ENCODE results near the gene TP73. TPM values are rescaled to one million over a fixed set of nuclear protein-coding genes. Genes with fewer than 3 reads are reported as not detected.

Gene TP73
- total RNA-seq, 1 donor, result not detected

DNA sequence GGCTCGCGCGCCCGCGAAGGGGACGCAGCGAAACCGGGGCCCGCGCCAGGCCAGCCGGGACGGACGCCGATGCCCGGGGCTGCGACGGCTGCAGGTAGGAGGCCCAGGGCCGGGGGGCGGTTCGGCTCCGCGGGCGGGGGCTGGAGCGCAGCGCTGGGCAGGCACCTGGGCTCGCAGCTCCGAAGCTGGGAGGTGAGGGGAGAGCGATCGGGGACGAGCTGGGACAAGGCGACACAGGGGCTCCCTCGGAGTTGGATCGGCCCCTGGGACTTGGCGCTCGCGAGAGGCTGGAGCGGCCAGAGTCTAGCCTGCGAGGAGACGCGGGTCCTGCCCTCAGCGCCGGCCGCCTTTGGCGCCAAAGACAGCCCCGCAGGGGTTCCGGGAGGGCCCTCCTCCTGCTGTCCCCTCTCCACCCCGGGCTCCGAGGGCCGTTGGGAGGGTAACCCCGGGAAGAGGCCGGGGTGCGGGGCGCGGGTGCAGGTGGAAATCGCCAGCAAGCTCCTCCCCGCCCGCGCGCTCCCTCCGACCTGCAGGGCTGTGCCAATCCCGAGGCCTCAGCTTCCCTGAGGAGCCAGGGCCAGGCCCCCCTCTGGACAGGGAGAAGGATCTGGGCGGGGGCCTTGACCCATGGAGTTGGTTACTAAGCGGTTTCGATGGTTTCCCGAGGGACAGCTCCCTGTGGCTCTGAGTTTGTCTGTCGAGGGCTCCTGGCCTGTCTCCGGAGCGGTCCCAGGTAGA lies 401 bp downstream of the TP73 start:
- Histone ChIP-seq H3K27me3 (ENCODE audit: insufficient read depth, low read length) (peaks cover 57% of the 10 kb centered on the region), H3K4me3 (ENCODE audit: low read length) (no peak overlapping the region), H3K4me1 (ENCODE audit: insufficient read depth, low read length) (peaks cover 39% of the 10 kb centered on the region), H3K9me3 (ENCODE audit: low read depth, low read length) (no peaks in the 10 kb centered on the region)

DNA sequence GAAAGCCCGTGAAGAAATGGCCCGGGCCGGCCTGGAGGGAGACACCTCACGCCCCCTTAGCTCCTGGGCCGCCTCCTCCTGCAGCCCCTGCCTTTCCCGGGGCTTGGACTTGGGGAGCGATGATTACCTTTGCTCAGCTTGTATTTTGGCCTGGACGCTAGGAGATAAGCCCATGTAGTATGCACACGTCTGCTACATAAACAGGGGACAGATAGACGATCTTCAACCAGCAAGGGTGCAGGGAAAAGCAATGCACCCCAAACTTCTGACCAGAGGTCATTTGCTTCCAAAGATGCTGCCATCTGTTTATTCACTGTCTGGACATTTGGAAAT lies 936 bp downstream of the TP73 start:
- Histone ChIP-seq H3K4me3 (ENCODE audit: low read length) (no peak overlapping the region), H3K9me3 (ENCODE audit: low read depth, low read length) (no peaks in the 10 kb centered on the region), H3K27me3 (ENCODE audit: insufficient read depth, low read length) (peaks cover 57% of the 10 kb centered on the region), H3K4me1 (ENCODE audit: insufficient read depth, low read length) (peaks cover 39% of the 10 kb centered on the region)

DNA sequence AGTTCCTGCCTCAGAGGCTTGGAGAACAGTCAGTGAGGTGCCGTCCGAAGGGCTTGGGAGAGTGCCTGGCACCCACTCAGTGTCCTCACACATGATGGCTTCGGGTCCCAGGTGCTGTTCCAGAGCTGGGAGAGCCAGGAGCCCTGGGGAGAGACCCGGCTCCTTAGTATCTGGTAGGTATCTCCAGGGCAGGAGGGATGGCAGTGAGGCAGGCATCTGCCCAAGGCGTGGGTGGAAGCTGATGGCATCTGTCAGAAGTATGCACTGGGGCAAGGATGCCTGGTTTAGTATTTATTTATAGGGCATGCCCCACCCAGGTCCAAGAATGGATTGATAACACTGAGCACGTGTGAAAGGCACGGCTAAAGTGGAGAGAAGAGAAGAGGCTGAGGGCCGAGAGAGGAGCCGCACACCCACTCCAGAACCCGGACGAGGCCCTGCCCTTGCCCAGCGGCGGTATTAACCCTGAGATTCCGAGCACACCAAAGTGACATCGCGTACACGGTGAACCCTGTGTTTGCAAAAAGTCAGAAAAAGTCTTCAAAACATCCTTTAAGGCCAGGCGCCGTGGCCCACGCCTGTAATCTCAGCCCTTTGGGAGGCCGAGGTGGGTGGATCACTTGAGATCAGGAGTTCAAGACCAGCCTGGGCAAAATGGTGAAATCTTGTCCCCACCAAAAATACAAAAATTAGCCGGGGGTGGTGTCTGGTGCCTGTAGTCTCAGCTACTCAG lies 2.4 kb downstream of the TP73 start:
- peaks cover 57% of the 10 kb centered on the region for H3K27me3 ChIP-seq (ENCODE audit: insufficient read depth, low read length)
- no peaks in the 10 kb centered on the region for H3K9me3 ChIP-seq (ENCODE audit: low read depth, low read length)
- H3K4me1 ChIP-seq (ENCODE audit: insufficient read depth, low read length), result peaks cover 29% of the 10 kb centered on the region
- H3K4me3 ChIP-seq (ENCODE audit: low read length), result no peak overlapping the region

DNA sequence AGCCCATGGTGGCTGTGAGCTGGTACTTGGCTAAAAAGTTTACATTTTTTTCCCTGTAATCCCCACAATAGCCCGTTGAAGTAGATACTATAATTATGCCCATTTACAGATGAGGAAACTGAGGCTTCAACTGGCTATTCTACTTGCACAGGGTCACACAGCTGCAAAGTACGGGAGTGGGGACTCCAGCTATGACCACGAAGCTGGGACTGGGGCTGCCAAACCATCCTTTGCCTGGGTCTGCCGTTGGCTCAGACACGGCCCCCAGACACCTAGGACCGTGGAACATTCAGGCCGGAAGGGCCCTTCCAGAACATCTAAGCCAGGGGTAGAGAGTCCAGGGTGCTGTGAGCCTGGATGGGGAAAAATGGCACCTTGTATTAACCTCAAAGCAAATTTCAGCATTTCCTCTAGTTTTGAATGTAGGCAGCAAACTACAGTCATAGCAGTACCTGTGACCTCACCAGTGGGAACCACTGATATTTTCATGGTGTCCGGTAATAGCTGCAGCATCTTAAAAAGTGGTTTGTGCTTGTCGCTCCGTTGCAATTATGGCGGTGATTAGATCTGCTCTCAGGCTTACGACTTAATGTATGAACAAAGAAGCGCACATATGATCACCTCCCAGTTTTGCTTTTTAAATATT lies 4.3 kb downstream of the TP73 start:
- H3K27me3 ChIP-seq (ENCODE audit: insufficient read depth, low read length), result peaks cover 41% of the 10 kb centered on the region
- peaks cover 12% of the 10 kb centered on the region for H3K4me1 ChIP-seq (ENCODE audit: insufficient read depth, low read length)
- H3K9me3 ChIP-seq (ENCODE audit: low read depth, low read length), result no peaks in the 10 kb centered on the region
- H3K4me3 ChIP-seq (ENCODE audit: low read length), result no peak overlapping the region

DNA sequence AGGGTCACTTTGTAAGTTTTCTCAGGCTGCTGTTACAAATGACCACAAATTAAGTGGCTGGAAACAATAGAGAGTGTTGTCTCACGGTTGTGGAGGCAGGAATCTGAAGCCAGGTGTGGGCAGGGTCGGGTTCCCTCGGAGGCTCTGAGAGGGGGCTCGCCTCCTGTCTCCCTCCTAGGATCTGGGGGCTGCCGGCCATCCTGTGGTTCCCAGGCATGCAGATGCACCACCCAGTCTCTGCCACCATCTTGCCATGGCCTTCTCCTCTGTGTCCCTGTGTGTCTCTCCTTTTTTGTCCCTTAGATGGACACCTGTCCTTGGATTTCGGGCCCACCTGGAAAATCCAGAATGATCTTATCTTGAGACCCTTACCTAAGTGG lies 4.8 kb downstream of the TP73 start:
- Histone ChIP-seq H3K4me1 (ENCODE audit: insufficient read depth, low read length) (peaks cover 8% of the 10 kb centered on the region), H3K9me3 (ENCODE audit: low read depth, low read length) (no peaks in the 10 kb centered on the region), H3K4me3 (ENCODE audit: low read length) (no peak overlapping the region), H3K27me3 (ENCODE audit: insufficient read depth, low read length) (peaks cover 39% of the 10 kb centered on the region)

DNA sequence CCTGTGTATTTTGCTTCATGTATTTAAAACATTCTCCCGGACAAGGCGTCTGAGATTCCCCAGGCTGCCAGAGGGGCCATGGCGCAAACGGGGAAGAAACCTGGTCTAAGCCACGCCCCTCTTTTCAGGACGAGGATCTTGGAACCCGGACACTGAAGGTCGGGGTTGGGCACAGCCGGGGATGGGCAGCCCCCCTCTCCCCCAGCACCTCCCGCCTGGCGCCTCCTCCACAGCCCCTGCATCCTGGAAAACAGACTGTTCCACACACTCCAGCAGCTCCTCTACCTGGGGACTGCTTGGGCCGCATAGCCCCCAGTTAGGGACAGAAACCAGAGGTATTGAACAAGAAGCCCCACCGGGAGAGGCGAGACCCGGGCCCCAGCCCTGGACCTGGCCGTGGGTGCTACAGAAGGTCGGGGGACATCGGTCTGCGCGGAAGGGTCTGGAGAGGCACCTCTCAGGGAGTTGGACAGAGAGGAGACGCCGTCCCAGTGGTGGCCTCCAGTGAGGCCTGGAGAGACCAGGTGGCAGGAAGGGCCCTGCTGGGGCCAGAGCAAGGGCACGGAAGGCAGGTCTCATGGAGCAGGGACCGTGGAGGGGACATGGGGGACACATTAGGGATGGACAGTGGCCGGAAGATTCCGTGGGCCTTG lies 5.4 kb downstream of the TP73 start:
- no peaks in the 10 kb centered on the region for H3K9me3 ChIP-seq (ENCODE audit: low read depth, low read length)
- H3K4me3 ChIP-seq (ENCODE audit: low read length), result no peak overlapping the region
- peaks cover 2% of the 10 kb centered on the region for H3K4me1 ChIP-seq (ENCODE audit: insufficient read depth, low read length)
- H3K27me3 ChIP-seq (ENCODE audit: insufficient read depth, low read length), result peaks cover 37% of the 10 kb centered on the region

DNA sequence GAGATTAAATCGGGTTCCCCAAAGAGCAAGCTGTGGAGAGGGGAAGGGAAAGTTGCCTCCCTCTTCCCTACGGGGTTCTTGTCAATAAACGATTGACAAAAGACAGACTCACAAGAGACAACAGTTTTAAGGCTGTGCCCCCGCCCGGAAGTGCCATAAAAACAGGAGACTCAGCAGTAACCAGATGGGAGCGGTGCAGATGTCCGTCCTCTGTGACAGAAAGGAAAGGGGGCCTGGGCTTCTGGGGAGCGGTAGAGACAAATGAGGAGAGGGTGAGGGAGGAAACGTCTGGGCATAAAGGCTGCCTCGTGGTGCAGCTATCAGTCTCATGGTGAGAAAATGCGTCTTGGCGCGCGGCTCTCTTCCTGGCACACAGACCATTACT lies 5.9 kb downstream of the TP73 start:
- H3K9me3 ChIP-seq (ENCODE audit: low read depth, low read length), result no peaks in the 10 kb centered on the region
- H3K4me1 ChIP-seq (ENCODE audit: insufficient read depth, low read length), result no peaks in the 10 kb centered on the region
- H3K27me3 ChIP-seq (ENCODE audit: insufficient read depth, low read length), result peaks cover 32% of the 10 kb centered on the region
- H3K4me3 ChIP-seq (ENCODE audit: low read length), result no peak overlapping the region

DNA sequence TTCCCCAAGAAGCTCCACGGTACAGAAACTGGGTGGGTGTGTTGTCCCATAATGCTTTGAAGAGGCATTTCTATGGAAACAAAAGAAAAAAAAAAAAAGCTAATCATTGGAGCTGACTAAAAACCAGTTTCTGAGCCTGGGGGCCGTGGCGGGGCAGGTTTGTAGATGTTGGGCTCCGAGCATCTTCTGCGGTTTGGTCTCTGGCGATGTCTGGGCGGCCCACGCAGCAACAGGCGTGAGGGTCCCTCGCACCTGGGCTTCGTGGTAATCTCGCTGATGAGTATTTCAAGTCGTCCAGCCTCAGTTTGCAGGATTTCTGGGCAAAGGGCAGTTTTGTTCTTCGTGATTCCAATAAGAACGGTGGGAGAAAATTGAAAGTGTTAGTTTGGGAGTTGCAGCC lies 6.8 kb downstream of the TP73 start:
- H3K9me3 ChIP-seq (ENCODE audit: low read depth, low read length), result no peaks in the 10 kb centered on the region
- H3K4me1 ChIP-seq (ENCODE audit: insufficient read depth, low read length), result no peaks in the 10 kb centered on the region
- H3K27me3 ChIP-seq (ENCODE audit: insufficient read depth, low read length), result peaks cover 24% of the 10 kb centered on the region
- no peak overlapping the region for H3K4me3 ChIP-seq (ENCODE audit: low read length)

DNA sequence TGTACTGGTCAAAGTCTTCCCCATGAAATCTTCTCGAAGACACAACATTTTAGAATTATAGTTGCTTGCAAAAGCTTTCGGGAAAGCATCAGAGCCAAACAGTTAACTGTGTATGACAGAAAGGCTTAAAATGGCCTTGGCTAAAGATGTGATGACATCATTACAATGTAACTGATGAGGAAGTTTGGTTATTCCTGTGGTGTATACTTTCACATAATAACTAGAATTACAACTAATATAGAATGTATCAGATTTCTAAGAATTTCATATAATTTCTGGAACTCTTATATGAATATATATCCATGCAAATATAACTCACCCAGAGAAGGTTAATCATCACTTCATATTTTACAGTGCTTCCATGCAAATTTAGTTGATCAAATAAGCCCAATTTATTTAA lies 8.4 kb downstream of the TP73 start:
- Histone ChIP-seq H3K27me3 (ENCODE audit: insufficient read depth, low read length) (peaks cover 11% of the 10 kb centered on the region), H3K4me3 (ENCODE audit: low read length) (no peak overlapping the region), H3K4me1 (ENCODE audit: insufficient read depth, low read length) (peaks cover 3% of the 10 kb centered on the region), H3K9me3 (ENCODE audit: low read depth, low read length) (no peaks in the 10 kb centered on the region)

DNA sequence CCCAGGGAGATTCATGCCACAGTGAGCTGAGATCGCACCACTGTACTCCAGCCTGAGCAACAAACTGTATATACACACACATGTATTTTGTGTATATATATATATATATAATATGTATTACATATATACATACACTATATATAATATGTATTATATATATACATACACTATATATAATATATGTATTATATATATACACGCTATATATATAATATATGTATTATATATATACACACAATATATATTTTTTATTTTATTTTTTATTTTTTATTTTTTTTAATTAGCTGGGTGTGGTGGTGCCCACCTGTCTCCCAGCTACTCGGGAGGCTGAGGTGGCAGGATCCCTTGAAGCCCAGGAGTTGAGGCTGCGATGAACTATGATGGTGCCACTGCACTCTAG lies 9.3 kb downstream of the TP73 start:
- Histone ChIP-seq H3K4me1 (ENCODE audit: insufficient read depth, low read length) (peaks cover 12% of the 10 kb centered on the region), H3K27me3 (ENCODE audit: insufficient read depth, low read length) (peaks cover 5% of the 10 kb centered on the region), H3K9me3 (ENCODE audit: low read depth, low read length) (no peaks in the 10 kb centered on the region), H3K4me3 (ENCODE audit: low read length) (no peak overlapping the region)

DNA sequence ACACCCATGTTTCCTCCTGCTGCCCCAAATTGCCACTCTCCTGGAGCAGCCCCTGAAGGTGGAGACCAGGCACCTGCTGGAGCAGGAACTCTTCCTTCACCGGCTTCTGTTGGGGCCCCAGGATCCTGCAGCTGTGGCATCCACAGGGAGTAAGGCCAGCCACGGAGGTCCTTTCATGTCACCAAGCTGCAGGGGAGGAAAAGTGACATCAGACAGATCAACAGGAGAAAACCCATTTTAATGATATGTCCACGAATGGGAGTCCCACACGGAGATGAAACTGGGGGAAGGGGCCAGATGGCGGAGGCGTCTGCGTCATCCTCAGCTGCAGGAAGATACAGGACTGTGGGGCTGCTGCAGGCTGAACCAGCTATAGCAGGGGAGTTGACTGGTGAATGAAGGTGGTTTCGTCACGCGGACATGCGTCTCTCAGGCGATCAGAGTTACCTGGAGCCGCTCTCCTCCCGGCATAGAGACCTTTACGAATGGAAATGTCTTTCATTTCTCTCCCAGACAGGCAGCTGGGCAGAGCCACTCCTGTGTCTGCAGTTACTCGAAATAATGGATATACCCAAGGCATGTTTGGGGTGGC lies 9.9 kb downstream of the TP73 start:
- no peak overlapping the region for H3K4me3 ChIP-seq (ENCODE audit: low read length)
- H3K27me3 ChIP-seq (ENCODE audit: insufficient read depth, low read length), result peaks cover 3% of the 10 kb centered on the region
- no peaks in the 10 kb centered on the region for H3K9me3 ChIP-seq (ENCODE audit: low read depth, low read length)
- peaks cover 18% of the 10 kb centered on the region for H3K4me1 ChIP-seq (ENCODE audit: insufficient read depth, low read length)

DNA sequence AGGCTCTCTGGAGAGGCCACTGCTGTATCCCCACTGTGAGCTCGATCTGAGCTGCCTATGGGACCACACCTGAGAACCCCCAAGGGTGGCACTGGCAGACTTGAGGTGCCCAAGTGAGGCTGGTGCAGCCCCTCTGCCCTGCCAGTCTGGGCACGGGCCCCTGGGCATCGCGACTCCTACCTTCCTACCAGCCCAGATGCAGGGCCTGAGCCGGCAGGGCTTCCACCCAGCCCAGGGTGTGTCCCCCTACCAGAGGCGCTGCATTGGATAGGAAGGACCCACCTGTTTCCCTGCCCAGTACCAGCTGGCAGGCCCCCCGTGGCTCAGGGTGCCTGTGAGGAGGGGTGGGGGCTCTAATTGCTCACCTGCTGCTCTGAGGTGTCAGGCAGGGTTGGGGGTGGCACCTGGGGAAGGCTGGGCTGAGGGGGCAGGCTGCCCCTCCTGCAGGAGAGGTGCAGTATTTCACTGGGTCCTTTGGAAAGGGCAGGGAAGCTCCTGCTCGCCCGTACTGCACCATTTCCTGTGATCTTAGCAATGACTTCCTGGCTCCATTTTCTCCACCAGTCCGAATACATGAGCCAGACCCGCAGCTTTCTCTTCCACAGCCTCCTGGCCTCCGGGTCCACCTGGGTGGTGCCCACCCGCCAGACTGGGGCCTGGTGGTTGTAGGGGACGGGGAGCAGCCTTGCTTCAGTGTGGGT lies 11.8 kb downstream of the TP73 start:
- H3K4me3 ChIP-seq (ENCODE audit: low read length), result no peak overlapping the region
- H3K27me3 ChIP-seq (ENCODE audit: insufficient read depth, low read length), result no peaks in the 10 kb centered on the region
- H3K4me1 ChIP-seq (ENCODE audit: insufficient read depth, low read length), result peaks cover 36% of the 10 kb centered on the region
- H3K9me3 ChIP-seq (ENCODE audit: low read depth, low read length), result no peaks in the 10 kb centered on the region

DNA sequence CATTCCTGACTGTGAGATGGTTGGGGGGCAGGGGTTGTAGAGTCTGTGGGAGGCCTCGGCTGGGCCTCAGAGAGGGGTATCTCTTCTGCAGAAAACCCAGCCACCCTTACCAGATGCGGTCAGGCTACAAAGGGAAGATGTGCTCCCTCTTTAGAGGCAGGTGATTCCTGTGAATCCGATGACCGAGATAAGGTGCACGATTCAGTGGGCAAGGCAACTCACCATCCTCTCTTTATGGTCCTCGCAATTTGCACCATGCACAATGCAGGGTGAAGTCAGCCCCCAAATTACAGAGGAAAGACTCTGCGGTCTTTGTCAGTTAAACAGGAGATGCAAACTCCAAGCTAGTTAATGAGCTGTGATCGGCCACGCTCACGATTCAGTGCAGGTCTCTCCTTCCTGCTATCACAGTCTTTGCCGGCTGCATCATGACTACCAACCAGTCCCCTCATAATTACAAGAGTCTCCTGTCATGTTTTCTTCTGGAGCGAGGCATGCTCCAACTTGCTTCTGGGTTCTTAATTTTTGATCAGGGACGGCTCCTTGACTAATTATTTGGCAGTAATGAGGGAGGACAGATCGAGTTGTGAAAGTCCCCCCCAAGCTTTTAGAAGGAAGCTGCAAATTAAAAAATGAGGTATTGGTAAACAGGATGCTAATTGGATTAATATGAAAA lies 12.5 kb downstream of the TP73 start:
- H3K9me3 ChIP-seq (ENCODE audit: low read depth, low read length), result no peaks in the 10 kb centered on the region
- H3K4me3 ChIP-seq (ENCODE audit: low read length), result no peak overlapping the region
- no peaks in the 10 kb centered on the region for H3K27me3 ChIP-seq (ENCODE audit: insufficient read depth, low read length)
- peaks cover 40% of the 10 kb centered on the region for H3K4me1 ChIP-seq (ENCODE audit: insufficient read depth, low read length)

DNA sequence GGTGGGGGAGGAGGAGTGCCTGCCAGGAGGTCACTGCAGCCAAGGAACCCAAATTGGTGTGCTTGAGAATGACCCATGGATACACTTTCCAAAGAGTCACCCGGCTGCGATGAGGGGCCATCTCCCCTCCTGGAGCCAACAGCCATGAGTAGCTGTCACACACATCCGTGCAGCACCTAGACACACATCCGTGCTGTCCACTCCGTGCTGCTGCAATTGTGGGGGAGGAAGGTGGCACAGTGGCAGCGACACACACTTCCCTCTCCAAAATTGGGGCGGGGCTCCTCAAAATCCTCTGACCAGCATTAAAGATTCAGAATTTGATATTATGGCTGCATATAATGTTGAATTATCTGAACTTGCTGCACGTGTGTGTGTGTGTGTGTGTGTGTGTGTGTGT lies 15.8 kb downstream of the TP73 start:
- Histone ChIP-seq H3K4me1 (ENCODE audit: insufficient read depth, low read length) (peaks cover 40% of the 10 kb centered on the region), H3K27me3 (ENCODE audit: insufficient read depth, low read length) (no peaks in the 10 kb centered on the region), H3K9me3 (ENCODE audit: low read depth, low read length) (no peaks in the 10 kb centered on the region), H3K4me3 (ENCODE audit: low read length) (no peak overlapping the region)

Data from mononuclear cell (primary cell).